HL-60 (cell line): ENCODE measurements around the gene RNH1.

Experiments used
- CTCF ChIP-seq: IDR thresholded peaks from one replicate; pipeline ENCODE4 v1.5.1; 2011; ENCODE audit warnings: low read length, control low read depth, inconsistent platforms; ENCODE audit not compliant: insufficient read depth
- GABPA ChIP-seq: IDR thresholded peaks from 2 replicates; pipeline ENCODE4 v1.6.1; 2012; ENCODE audit warnings: low read depth
- POLR2AphosphoS5 ChIP-seq: IDR thresholded peaks from 2 replicates; pipeline ENCODE4 v1.6.1; 2012; ENCODE audit warnings: low read depth
- REST ChIP-seq: IDR thresholded peaks from 2 replicates; pipeline ENCODE4 v1.6.1; 2012; ENCODE audit warnings: low read depth; ENCODE audit not compliant: insufficient replicate concordance
- SPI1 ChIP-seq: IDR thresholded peaks from 2 replicates; pipeline ENCODE4 v1.6.1; 2012; ENCODE audit warnings: low read depth, mild to moderate bottlenecking, borderline replicate concordance

DNA sequence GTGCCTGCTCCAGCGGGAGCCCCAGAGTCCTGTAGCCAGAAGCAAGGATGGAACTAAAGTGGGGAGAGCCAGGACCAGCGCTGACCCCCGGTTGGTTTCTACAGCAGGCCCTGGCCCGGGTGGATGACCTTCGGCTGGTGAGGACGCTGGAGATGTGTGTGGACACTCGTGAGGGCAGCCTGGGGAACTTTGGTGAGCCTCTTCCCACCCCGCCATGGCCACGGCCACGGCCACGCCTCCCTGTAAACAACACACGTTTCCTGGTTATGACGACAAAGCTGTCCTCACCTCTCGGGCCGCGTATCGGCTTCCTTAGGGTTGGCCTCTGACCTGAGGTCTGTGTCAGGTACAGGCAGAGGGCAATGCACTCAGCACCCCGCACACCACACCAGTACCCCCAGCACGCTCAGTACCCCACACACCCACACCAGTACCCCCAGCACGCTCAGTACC lies 34.4 kb upstream of the RNH1 start:
- TF ChIP-seq POLR2AphosphoS5 (no peak), CTCF (no peak), GABPA (no peak), REST (no peak), SPI1 (no peak)
